SK-N-MC (cell line): Measurements from ENCODE around the gene RWDD1.

Experiments used
- DNase-seq: peaks from one replicate; pipeline ENCODE4 v3.0.0-alpha.2; 2011; ENCODE audit warnings: low read depth, low spot score
- H3K27ac ChIP-seq: fragments of 200-600 bp; sonication (generic); 2 replicates; pipeline ENCODE4 v1.5.1; 2016; ENCODE audit warnings: mixed run types
- H3K36me3 ChIP-seq: fragments of 200-600 bp; sonication (generic); 2 replicates; pipeline ENCODE4 v1.6.1; 2017; ENCODE audit warnings: antibody characterized with exemption, low read length, mixed read lengths; ENCODE audit not compliant: insufficient read depth
- H3K4me3 ChIP-seq: fragments of 200-600 bp; sonication (generic); 2 replicates; pipeline ENCODE4 v1.5.1; 2016
- H3K9ac ChIP-seq: fragments of 200-600 bp; sonication (generic); 2 replicates; pipeline ENCODE4 v1.8.0; 2017; ENCODE audit warnings: mixed run types, mixed read lengths; ENCODE audit not compliant: insufficient read length
- H3K9me3 ChIP-seq: fragments of 200-600 bp; sonication (generic); 2 replicates; pipeline ENCODE4 v1.6.1; 2017; ENCODE audit warnings: low read depth, mild to moderate bottlenecking, antibody characterized with exemption, low read length, moderate library complexity, mixed read lengths
- EZH2 ChIP-seq: fragments of 200-600 bp; sonication (generic); IDR thresholded peaks from one replicate; pipeline ENCODE4 v1.6.1; 2017; ENCODE audit warnings: antibody characterized with exemption
- FOXP2 ChIP-seq: optimal IDR thresholded peaks from 2 replicates; pipeline ENCODE3; 2011; ENCODE audit warnings: mild to moderate bottlenecking, moderate library complexity; ENCODE audit not compliant: insufficient read depth; ENCODE audit errors: extremely low read length, control extremely low read depth
- POLR2AphosphoS5 ChIP-seq: IDR thresholded peaks from 2 replicates; pipeline ENCODE4 v1.6.1; 2012; ENCODE audit warnings: mild to moderate bottlenecking, low read depth, low read length, borderline replicate concordance

The RWDD1 gene

DNA sequence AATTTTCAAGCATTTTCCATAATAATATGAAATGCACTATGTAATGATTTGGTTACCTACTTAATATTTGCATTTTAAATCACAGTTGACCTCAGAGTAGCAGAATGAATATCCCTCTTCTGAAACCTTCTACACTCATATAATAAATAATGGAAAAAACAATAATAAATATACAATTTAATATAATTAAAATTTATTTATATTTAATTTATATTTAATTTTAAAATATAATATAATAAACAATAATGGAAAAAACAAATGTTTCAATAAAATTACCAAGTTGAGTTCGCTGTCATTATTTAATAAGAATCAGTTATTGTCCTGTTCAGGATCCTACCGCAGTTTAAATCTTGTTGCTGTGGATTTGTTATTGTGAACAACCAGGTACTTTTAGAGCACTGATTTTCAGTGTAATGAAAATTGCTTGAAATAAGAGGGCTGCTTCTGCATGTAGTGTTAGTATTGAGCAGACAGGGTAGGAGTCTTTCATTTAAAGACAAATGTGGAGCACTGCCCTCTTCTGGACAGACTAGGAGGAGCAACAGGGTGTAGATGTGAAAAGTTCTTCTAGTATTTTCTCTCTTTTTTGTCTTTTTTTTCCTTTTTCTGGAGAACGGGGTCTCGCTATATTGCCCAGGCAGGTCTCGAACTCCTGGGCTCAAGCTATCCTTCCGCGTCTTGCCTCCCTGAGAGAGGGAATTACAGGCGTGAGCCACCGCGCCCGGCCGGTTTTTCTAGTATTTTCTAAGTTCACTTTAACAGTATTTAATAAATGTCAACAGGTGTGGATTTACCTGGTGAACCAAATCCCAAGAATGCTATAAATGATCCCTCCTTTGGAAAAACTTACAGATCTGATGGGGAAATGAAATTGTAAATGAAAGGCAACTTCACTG is 39.4 kb upstream of the RWDD1 start:
- no peak overlapping the region for H3K27ac ChIP-seq
- H3K4me3 ChIP-seq: no peak overlapping the region
- H3K9ac ChIP-seq: no peak overlapping the region
- no peaks in the 10 kb centered on the region for H3K9me3 ChIP-seq
- no peaks in the 10 kb centered on the region for H3K36me3 ChIP-seq
- peak; percentile 57 for DNase-seq
- TF ChIP-seq POLR2AphosphoS5 (no peak), FOXP2 (no peak), EZH2 (no peak)

DNA sequence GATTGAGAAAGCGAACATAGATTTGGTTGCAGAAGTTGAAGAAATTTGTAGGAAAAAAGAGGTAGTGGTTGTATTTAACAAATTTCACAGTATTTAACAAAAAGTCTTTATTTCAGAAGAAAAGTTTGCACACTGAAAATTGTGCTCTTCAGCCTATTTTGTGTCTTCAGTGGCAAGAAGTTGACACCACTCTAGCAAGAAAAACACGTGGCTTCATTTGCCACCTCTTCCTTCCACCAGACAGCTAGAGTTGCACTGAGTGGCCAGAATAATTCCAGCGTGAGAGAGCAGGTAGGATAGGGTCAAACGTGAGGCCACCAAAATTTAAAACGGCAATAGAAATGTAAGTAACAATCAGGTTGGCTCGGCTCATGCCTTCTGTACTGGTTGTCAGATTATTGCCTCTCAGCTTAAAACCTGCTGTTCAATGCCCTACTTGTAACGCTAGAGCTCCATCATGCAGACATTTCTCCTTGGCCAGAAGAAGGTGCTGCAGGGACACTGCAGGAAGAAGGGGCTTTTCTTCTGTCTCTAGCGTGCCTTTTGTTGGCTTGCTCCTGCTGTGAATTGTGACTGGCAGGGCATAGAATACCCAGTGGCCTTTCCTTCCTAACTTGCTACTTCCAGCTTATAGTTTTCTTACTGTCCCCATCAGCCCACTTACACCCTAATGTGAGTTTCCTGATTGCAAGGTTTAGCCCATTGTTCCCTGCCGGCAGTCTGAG is 37.9 kb upstream of the RWDD1 start:
- no peak for DNase-seq

DNA sequence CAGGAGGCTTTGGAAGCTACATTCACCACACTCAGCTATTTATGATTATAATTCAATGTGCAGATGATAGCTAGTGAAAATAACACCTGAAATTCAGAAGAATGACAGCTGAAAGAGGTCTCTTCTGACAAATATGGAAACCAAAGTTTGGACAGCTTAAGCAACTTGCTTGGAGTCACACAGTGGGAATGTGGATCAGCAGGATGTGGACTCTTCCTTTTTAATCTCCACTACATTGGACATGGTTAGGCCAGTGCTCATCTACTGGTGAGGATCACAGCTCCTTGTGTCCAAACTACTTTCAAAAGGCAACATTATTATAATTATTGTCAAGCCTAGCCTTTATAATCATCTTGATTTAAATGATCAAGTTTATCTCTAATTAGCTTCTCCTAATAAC is 36.2 kb upstream of the RWDD1 start:
- TF ChIP-seq EZH2 (no peak), POLR2AphosphoS5 (no peak), FOXP2 (no peak)

More for the DNA sequence above, 37.9 kb upstream of the RWDD1 start:
- no peak overlapping the region for H3K9ac ChIP-seq
- TF ChIP-seq POLR2AphosphoS5 (no peak), FOXP2 (no peak), EZH2 (no peak)
- H3K4me3 ChIP-seq: no peak overlapping the region
- H3K36me3 ChIP-seq: no peaks in the 10 kb centered on the region
- no peak overlapping the region for H3K27ac ChIP-seq
- no peaks in the 10 kb centered on the region for H3K9me3 ChIP-seq

GRCh38 chr6:116536216-116536621 is 35.1 kb upstream of the RWDD1 start:
- DNase-seq: peak; percentile 52
- H3K27ac ChIP-seq: no peak overlapping the region

More for the DNA sequence above, 36.2 kb upstream of the RWDD1 start:
- Histone ChIP-seq H3K4me3 (no peak overlapping the region), H3K36me3 (no peaks in the 10 kb centered on the region), H3K27ac (no peak overlapping the region), H3K9ac (no peak overlapping the region), H3K9me3 (no peaks in the 10 kb centered on the region)
- DNase-seq: no peak

GRCh38 chr6:116542426-116542825 is 28.9 kb upstream of the RWDD1 start:
- Histone ChIP-seq H3K9ac (no peak overlapping the region), H3K27ac (no peak overlapping the region), H3K9me3 (no peaks in the 10 kb centered on the region), H3K4me3 (no peak overlapping the region), H3K36me3 (no peaks in the 10 kb centered on the region)
- TF ChIP-seq EZH2: no peak
- no peak for TF ChIP-seq FOXP2
- no peak for DNase-seq

More at GRCh38 chr6:116536216-116536621, 35.1 kb upstream of the RWDD1 start:
- H3K9ac ChIP-seq: no peak overlapping the region
- no peaks in the 10 kb centered on the region for H3K9me3 ChIP-seq
- H3K4me3 ChIP-seq: no peak overlapping the region
- H3K36me3 ChIP-seq: no peaks in the 10 kb centered on the region
- TF ChIP-seq POLR2AphosphoS5: no peak
- TF ChIP-seq EZH2: no peak
- TF ChIP-seq FOXP2: no peak

DNA sequence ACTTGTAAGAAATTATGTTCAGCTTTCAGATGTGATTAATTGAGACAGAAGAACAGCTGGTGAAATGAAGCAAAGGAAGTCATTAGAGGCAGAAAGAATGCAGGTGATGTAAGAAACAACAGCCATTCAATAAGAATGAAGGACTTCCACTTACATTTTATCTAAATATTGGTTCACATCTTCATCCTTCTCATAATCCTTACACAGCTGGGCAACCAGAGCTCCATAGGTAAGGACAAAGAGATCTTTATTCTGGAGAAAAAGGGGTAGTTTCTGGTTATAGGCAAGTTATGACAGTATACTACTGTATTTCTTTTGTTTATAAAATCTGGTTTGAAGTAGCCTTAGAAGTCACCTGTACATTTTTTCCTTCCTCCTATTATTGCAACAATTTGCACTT is 28.2 kb upstream of the RWDD1 start:
- TF ChIP-seq EZH2 (no peak), POLR2AphosphoS5 (no peak), FOXP2 (no peak)

DNA sequence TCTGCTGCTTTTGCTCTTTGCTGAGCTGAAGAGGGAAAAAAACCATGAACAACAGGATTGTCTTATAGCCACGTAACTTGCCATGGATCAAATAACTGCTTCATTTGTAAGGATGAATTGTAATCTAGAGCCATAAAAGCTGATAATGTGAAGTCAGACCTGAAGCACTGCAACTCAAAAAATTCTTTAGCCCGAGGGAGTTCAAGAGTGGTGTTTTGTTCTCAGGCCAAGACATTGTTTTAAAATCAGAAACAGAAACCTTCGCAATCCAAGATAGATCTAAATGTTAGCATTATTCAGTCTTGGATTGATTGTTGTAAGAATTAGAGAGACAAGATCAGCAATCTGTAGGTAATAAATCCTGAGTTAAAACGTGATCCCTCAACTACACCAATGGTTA is 25.7 kb upstream of the RWDD1 start, which contains the start of gene TRAPPC3L:
TRAPPC3L (minus strand) TSS at position 34 of the 400 bp plus-strand sequence. CDS start 170 bp downstream, outside the sequence.
- TF ChIP-seq EZH2 (no peak), FOXP2 (no peak), POLR2AphosphoS5 (no peak)
- no peaks in the 10 kb centered on the region for H3K9me3 ChIP-seq
- no peak for DNase-seq
- no peak within 1 kb of the TSS for H3K27ac ChIP-seq
- H3K9ac ChIP-seq: peak within 1 kb of the TSS; percentile 36
- H3K4me3 ChIP-seq: no peak within 1 kb of the TSS
- no peaks in the 10 kb centered on the region for H3K36me3 ChIP-seq

More for the DNA sequence above, 28.2 kb upstream of the RWDD1 start:
- no peak overlapping the region for H3K9ac ChIP-seq
- H3K27ac ChIP-seq: no peak overlapping the region
- no peaks in the 10 kb centered on the region for H3K36me3 ChIP-seq
- no peaks in the 10 kb centered on the region for H3K9me3 ChIP-seq
- no peak for DNase-seq
- no peak overlapping the region for H3K4me3 ChIP-seq

GRCh38 chr6:116547358-116547757 is 23.9 kb upstream of the RWDD1 start:
- H3K9me3 ChIP-seq: no peaks in the 10 kb centered on the region
- H3K36me3 ChIP-seq: no peaks in the 10 kb centered on the region
- TF ChIP-seq EZH2: no peak
- no peak for TF ChIP-seq POLR2AphosphoS5
- no peak for TF ChIP-seq FOXP2

More at GRCh38 chr6:116547358-116547757, 23.9 kb upstream of the RWDD1 start:
- H3K27ac ChIP-seq: no peak overlapping the region
- H3K9ac ChIP-seq: no peak overlapping the region
- no peak overlapping the region for H3K4me3 ChIP-seq
- DNase-seq: no peak
